SK-N-SH (cell line): ENCODE measurements around the gene STAT5B. TPM values are rescaled to one million over a fixed set of nuclear protein-coding genes. Genes with fewer than 3 reads are reported as not detected.

Experiments
- CTCF ChIA-PET: fragments of 300-600, 350-600 bp; formaldehyde crosslinking; extraction: SDS; loops from one replicate; lab custom pipeline; 2021; lab: Yijun Ruan, JAX
- POLR2A ChIA-PET: fragments of 350-600 bp; sonication (Branson Sonifier 250); formaldehyde crosslinking; extraction: SDS; loops from one replicate; lab custom pipeline; 2020; ENCODE audit warnings: antibody characterized with exemption, inconsistent platforms; lab: Yijun Ruan, JAX
- DNase-seq: peaks from one replicate; pipeline ENCODE4 v3.0.0; 2012
- H2AFZ ChIP-seq: fragments of 200-600 bp; sonication (generic); 2 replicates; pipeline ENCODE4 v1.8.1; 2016; ENCODE audit warnings: antibody characterized with exemption, mild to moderate bottlenecking, low read depth
- H3F3A ChIP-seq: fragments of 200-600 bp; sonication (generic); replicated peaks from 2 replicates; pipeline ENCODE3; 2016; ENCODE audit warnings: antibody characterized with exemption, mild to moderate bottlenecking; ENCODE audit not compliant: insufficient read depth
- H3K27ac ChIP-seq, 2 experiments: fragments of 200-500 bp in 1 of 2; fragments of 200-600 bp in 1 of 2; sonication (Bioruptor generic) in 1 of 2; sonication (generic), shearing (Covaris generic) in 1 of 2; 2 replicates each; pipeline versions ENCODE4 v1.5.1 to v1.6.1; 2014 to 2016; ENCODE audit warnings: low read depth in 2 of 2, inconsistent platforms in 1 of 2, low read length in 1 of 2, mild to moderate bottlenecking in 1 of 2, mixed read lengths in 1 of 2
- H3K27me3 ChIP-seq: fragments of 200-600 bp; sonication (generic), shearing (Covaris generic); 2 replicates; pipeline ENCODE4 v1.6.1; 2016; ENCODE audit warnings: mixed run types; ENCODE audit not compliant: insufficient read depth
- H3K36me3 ChIP-seq, 2 experiments: fragments of 200-500 bp in 1 of 2; fragments of 200-600 bp in 1 of 2; sonication (Bioruptor generic) in 1 of 2; sonication (generic) in 1 of 2; replicated peaks in 1 of 2; 2 replicates each; pipeline versions ENCODE3 to v1.5.1; 2014 to 2016; ENCODE audit warnings: low read length in 1 of 2, mild to moderate bottlenecking in 1 of 2; ENCODE audit not compliant: insufficient read depth in 2 of 2, control insufficient read depth in 1 of 2
- H3K4me1 ChIP-seq, 2 experiments: fragments of 200-500 bp in 1 of 2; fragments of 200-600 bp in 1 of 2; sonication (Bioruptor generic) in 1 of 2; sonication (generic), shearing (Covaris generic) in 1 of 2; 2 replicates each; pipeline versions ENCODE4 v1.5.1 to v1.6.1; 2014 to 2016; ENCODE audit warnings: low read depth in 1 of 2, low read length in 1 of 2, mixed run types in 1 of 2; ENCODE audit not compliant: insufficient read depth in 2 of 2, control insufficient read depth in 1 of 2
- H3K4me2 ChIP-seq: fragments of 200-600 bp; sonication (generic), shearing (Covaris generic); 2 replicates; pipeline ENCODE4 v1.6.1; 2017; ENCODE audit warnings: mixed run types
- H3K4me3 ChIP-seq, 2 experiments: fragments of 200-500 bp in 1 of 2; fragments of 200-600 bp in 1 of 2; sonication (Bioruptor generic) in 1 of 2; sonication (generic), shearing (Covaris generic) in 1 of 2; 2 replicates each; pipeline versions ENCODE4 v1.5.1 to v1.8.1; 2014 to 2016; ENCODE audit warnings: low read depth in 2 of 2, inconsistent platforms in 1 of 2, low read length in 1 of 2, mild to moderate bottlenecking in 1 of 2, mixed read lengths in 1 of 2, moderate library complexity in 1 of 2
- H3K79me2 ChIP-seq: fragments of 200-600 bp; sonication (generic); 2 replicates; pipeline ENCODE4 v1.8.1; 2017; ENCODE audit warnings: mild to moderate bottlenecking; ENCODE audit not compliant: insufficient read depth
- H3K9ac ChIP-seq: fragments of 200-600 bp; sonication (generic); 2 replicates; pipeline ENCODE4 v1.6.1; 2017; ENCODE audit warnings: mixed run types
- H3K9me2 ChIP-seq: fragments of 200-600 bp; sonication (generic); 2 replicates; pipeline ENCODE4 v1.6.1; 2017; ENCODE audit warnings: mixed run types
- H3K9me3 ChIP-seq: fragments of 200-600 bp; sonication (generic); 2 replicates; pipeline ENCODE4 v1.6.1; 2017; ENCODE audit warnings: mixed run types, mild to moderate bottlenecking, moderate library complexity
- H4K20me1 ChIP-seq: fragments of 200-600 bp; sonication (generic); 2 replicates; pipeline ENCODE4 v1.6.1; 2017; ENCODE audit warnings: mild to moderate bottlenecking, mixed run types; ENCODE audit not compliant: insufficient read depth
- CHD2 ChIP-seq: fragments of 150-350 bp; IDR thresholded peaks from 2 replicates; pipeline ENCODE4 v1.6.1; 2018; ENCODE audit warnings: low read length; ENCODE audit not compliant: partially characterized antibody
- EZH2phosphoT487 ChIP-seq: fragments of 200-600 bp; sonication (generic); IDR thresholded peaks from 2 replicates; pipeline ENCODE4 v1.6.1; 2017; ENCODE audit warnings: low read depth, mixed run types, mild to moderate bottlenecking, antibody characterized with exemption, moderate library complexity, borderline replicate concordance
- FOSL2 ChIP-seq: IDR thresholded peaks from 2 replicates; pipeline ENCODE4 v1.4.0; 2012; ENCODE audit warnings: low read depth, mild to moderate bottlenecking, moderate library complexity, borderline replicate concordance
- GABPA ChIP-seq: IDR thresholded peaks from 2 replicates; pipeline ENCODE4 v1.4.0; 2012; ENCODE audit warnings: low read depth, mild to moderate bottlenecking
- JUND ChIP-seq: IDR thresholded peaks from 2 replicates; pipeline ENCODE4 v1.4.0; 2012
- MEF2A ChIP-seq: IDR thresholded peaks from 2 replicates; pipeline ENCODE4 v1.4.0; 2012; ENCODE audit warnings: low read depth, borderline replicate concordance
- NFIC ChIP-seq: IDR thresholded peaks from 2 replicates; pipeline ENCODE4 v1.4.0; 2012; ENCODE audit warnings: borderline replicate concordance
- NRF1 ChIP-seq: IDR thresholded peaks from 2 replicates; pipeline ENCODE4 v1.6.1; 2012; ENCODE audit warnings: low read depth, mild to moderate bottlenecking, low read length
- RAD21 ChIP-seq: IDR thresholded peaks from 2 replicates; pipeline ENCODE4 v1.6.1; 2012; ENCODE audit warnings: mild to moderate bottlenecking, low read length
- RCOR1 ChIP-seq: fragments of 150-350 bp; IDR thresholded peaks from 2 replicates; pipeline ENCODE4 v1.6.1; 2017; ENCODE audit warnings: antibody characterized with exemption, low read length
- RXRA ChIP-seq: IDR thresholded peaks from 2 replicates; pipeline ENCODE4 v1.4.0; 2012; ENCODE audit warnings: low read depth, mild to moderate bottlenecking, borderline replicate concordance
- SIN3A ChIP-seq: IDR thresholded peaks from 2 replicates; pipeline ENCODE4 v1.6.1; 2012; ENCODE audit warnings: low read depth, mild to moderate bottlenecking, low read length, moderate library complexity, borderline replicate concordance
- TAF1 ChIP-seq: IDR thresholded peaks from 2 replicates; pipeline ENCODE4 v1.6.1; 2012; ENCODE audit warnings: low read depth, mild to moderate bottlenecking, low read length, moderate library complexity, borderline replicate concordance
- TCF12 ChIP-seq: IDR thresholded peaks from 2 replicates; pipeline ENCODE4 v1.4.0; 2012
- TEAD4 ChIP-seq: IDR thresholded peaks from 2 replicates; pipeline ENCODE4 v1.4.0; 2012; ENCODE audit warnings: mild to moderate bottlenecking, borderline replicate concordance; ENCODE audit not compliant: insufficient read depth
- WGBS: methylation state at CpG from one replicate; pipeline ENCODE4 v1.1.6; 2017; ENCODE audit warnings: low lambda C conversion rate; 5-methylcytosine and 5-hydroxymethylcytosine counted together
- polyA plus RNA-seq, 3 experiments: library from polyadenylated mRNA; depleted of rRNA; stranded (reverse); fragments of >200 nt; gene quantifications; 2 replicates each; pipeline ENCODE4 v1.2.3, GENCODE V29; 2012
- TF ChIP-seq, protein P1 (sequence below): IDR thresholded peaks from 2 replicates; pipeline ENCODE4 v1.4.0; 2012; ENCODE audit warnings: low read depth, borderline replicate concordance
- TF ChIP-seq, protein P2 (sequence below): fragments of 200-600 bp; sonication (generic); IDR thresholded peaks from 2 replicates; pipeline ENCODE4 v1.6.1; 2017; ENCODE audit warnings: antibody characterized with exemption, mild to moderate bottlenecking, moderate library complexity
- TF ChIP-seq, protein P3 (sequence below): fragments of 150-350 bp; IDR thresholded peaks from 2 replicates; pipeline ENCODE4 v1.6.1; 2016; ENCODE audit warnings: mild to moderate bottlenecking, low read depth, low read length

STAT5B gene
- polyA plus RNA-seq, 1 of the 3 experiments (the other 2 are of a cell fraction), result 23.6 TPM

DNA sequence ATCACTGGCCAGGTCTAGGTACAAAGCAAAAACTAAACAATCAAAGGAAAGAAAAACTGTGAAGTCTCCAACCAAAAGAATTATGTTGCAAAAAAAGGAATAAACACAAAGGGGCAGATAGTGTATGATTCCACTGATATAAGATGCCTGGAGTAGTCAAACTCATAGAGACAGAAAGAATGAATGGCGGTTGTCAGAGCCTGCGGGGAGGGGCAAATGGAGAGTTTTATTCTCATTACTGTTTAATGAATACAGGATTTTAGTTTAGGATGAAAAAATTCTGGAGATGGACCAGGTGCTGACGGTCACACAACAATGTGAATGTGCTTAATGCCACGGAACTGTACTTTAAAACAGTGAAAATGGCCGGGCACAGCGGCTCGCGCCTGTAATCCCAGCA is 20.7 kb downstream of the STAT5B start:
- no peak for DNase-seq
- H3K9me3 ChIP-seq, result no peaks in the 10 kb centered on the region
- CTCF ChIA-PET, result no interaction called here
- H3K79me2 ChIP-seq, result peaks cover 48% of the 10 kb centered on the region
- no peak overlapping the region for H3K27ac ChIP-seq
- H3K36me3 ChIP-seq, result no peaks in the 10 kb centered on the region
- TF ChIP-seq SIN3A, result no peak
- TF ChIP-seq, protein P1, sequence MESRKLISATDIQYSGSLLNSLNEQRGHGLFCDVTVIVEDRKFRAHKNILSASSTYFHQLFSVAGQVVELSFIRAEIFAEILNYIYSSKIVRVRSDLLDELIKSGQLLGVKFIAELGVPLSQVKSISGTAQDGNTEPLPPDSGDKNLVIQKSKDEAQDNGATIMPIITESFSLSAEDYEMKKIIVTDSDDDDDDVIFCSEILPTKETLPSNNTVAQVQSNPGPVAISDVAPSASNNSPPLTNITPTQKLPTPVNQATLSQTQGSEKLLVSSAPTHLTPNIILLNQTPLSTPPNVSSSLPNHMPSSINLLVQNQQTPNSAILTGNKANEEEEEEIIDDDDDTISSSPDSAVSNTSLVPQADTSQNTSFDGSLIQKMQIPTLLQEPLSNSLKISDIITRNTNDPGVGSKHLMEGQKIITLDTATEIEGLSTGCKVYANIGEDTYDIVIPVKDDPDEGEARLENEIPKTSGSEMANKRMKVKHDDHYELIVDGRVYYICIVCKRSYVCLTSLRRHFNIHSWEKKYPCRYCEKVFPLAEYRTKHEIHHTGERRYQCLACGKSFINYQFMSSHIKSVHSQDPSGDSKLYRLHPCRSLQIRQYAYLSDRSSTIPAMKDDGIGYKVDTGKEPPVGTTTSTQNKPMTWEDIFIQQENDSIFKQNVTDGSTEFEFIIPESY, result no peak
- TF ChIP-seq GABPA, result no peak
- TF ChIP-seq TCF12, result no peak
- TF ChIP-seq RCOR1, result no peak
- TF ChIP-seq NFIC, result no peak
- TF ChIP-seq CHD2, result no peak
- TF ChIP-seq, protein P2, sequence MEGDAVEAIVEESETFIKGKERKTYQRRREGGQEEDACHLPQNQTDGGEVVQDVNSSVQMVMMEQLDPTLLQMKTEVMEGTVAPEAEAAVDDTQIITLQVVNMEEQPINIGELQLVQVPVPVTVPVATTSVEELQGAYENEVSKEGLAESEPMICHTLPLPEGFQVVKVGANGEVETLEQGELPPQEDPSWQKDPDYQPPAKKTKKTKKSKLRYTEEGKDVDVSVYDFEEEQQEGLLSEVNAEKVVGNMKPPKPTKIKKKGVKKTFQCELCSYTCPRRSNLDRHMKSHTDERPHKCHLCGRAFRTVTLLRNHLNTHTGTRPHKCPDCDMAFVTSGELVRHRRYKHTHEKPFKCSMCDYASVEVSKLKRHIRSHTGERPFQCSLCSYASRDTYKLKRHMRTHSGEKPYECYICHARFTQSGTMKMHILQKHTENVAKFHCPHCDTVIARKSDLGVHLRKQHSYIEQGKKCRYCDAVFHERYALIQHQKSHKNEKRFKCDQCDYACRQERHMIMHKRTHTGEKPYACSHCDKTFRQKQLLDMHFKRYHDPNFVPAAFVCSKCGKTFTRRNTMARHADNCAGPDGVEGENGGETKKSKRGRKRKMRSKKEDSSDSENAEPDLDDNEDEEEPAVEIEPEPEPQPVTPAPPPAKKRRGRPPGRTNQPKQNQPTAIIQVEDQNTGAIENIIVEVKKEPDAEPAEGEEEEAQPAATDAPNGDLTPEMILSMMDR, result no peak
- TF ChIP-seq EZH2phosphoT487, result no peak
- TF ChIP-seq NRF1, result no peak
- TF ChIP-seq, protein P3, sequence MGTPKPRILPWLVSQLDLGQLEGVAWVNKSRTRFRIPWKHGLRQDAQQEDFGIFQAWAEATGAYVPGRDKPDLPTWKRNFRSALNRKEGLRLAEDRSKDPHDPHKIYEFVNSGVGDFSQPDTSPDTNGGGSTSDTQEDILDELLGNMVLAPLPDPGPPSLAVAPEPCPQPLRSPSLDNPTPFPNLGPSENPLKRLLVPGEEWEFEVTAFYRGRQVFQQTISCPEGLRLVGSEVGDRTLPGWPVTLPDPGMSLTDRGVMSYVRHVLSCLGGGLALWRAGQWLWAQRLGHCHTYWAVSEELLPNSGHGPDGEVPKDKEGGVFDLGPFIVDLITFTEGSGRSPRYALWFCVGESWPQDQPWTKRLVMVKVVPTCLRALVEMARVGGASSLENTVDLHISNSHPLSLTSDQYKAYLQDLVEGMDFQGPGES, result no peak
- TF ChIP-seq TAF1, result no peak
- no peak for TF ChIP-seq RXRA
- no peak for TF ChIP-seq FOSL2
- no peak for TF ChIP-seq MEF2A
- TF ChIP-seq JUND, result no peak
- no peak for TF ChIP-seq RAD21
- TF ChIP-seq TEAD4, result no peak
- no peaks in the 10 kb centered on the region for H3K27me3 ChIP-seq
- no peak overlapping the region for H3K4me2 ChIP-seq
- peaks cover 10% of the 10 kb centered on the region; the same call in 1 of the 2 replicates for H4K20me1 ChIP-seq
- no peaks in the 10 kb centered on the region for H3K9me2 ChIP-seq
- POLR2A ChIA-PET, result no interaction called here
- no peak overlapping the region for H2AFZ ChIP-seq
- peaks cover 15% of the 10 kb centered on the region for H3F3A ChIP-seq
- no peak overlapping the region for H3K4me3 ChIP-seq
- no peak overlapping the region for H3K9ac ChIP-seq
- peaks cover 0 to 6% of the 10 kb centered on the region in 2 experiments; a peak in 1 of 4 replicates for H3K4me1 ChIP-seq
- WGBS, result 95% methylated on average over 8 of the region's 8 CpGs
